Caco-2 (cell line): ENCODE measurements around the gene SLC9C2. TPM values are rescaled to one million over a fixed set of nuclear protein-coding genes. Genes with fewer than 3 reads are reported as not detected.

Experiments
- BruUV-seq: library from RNA; stranded (reverse); fragments of 400-500 nt; replicated peaks from 2 replicates; lab custom pipeline; 2021; lab: Mats Ljungman, UMichigan
- CTCF ChIA-PET: fragments of 300-600 bp; sonication (Branson Sonifier 250); formaldehyde crosslinking; loops from one replicate; lab custom pipeline; 2022; ENCODE audit warnings: antibody characterized with exemption; lab: Charles Lee
- POLR2A ChIA-PET: fragments of 300-600 bp; sonication (Branson Sonifier 250); formaldehyde crosslinking; loops from one replicate; lab custom pipeline; 2022; ENCODE audit warnings: antibody characterized with exemption; lab: Charles Lee
- DNase-seq, 2 experiments: peaks; one replicate each; pipeline versions ENCODE4 v3.0.0 to v3.0.0-alpha.2; 2020 to 2022
- H3K27me3 ChIP-seq: replicated peaks from 2 replicates; pipeline ENCODE4 v1.6.0; 2011; ENCODE audit warnings: low read length; ENCODE audit not compliant: control insufficient read depth, insufficient read depth
- H3K36me3 ChIP-seq: 2 replicates; pipeline ENCODE4 v1.5.1; 2011; ENCODE audit warnings: low read length; ENCODE audit not compliant: control insufficient read depth, insufficient read depth
- H3K4me1 ChIP-seq: fragments of 250-450 bp; sonication (Bioruptor Pico); 2 replicates; pipeline ENCODE4 v1.5.1; 2020; ENCODE audit warnings: mild to moderate bottlenecking
- H3K4me3 ChIP-seq: 2 replicates; pipeline ENCODE4 v1.5.1; 2011; ENCODE audit warnings: low read depth, mild to moderate bottlenecking, control low read depth, low read length
- H3K9me3 ChIP-seq: fragments of 250-450 bp; sonication (Bioruptor Pico); 2 replicates; pipeline ENCODE4 v1.5.1; 2020; ENCODE audit warnings: mild to moderate bottlenecking, moderate library complexity
- H3K27ac Mint-ChIP-seq: one replicate; pipeline ENCODE4 v1.8.0; 2022; ENCODE audit warnings: mixed read lengths; ENCODE audit not compliant: unreplicated experiment
- H3K27me3 Mint-ChIP-seq: one replicate; pipeline ENCODE4 v1.8.0; 2022; ENCODE audit warnings: mixed read lengths; ENCODE audit not compliant: insufficient read depth, unreplicated experiment
- H3K36me3 Mint-ChIP-seq: one replicate; pipeline ENCODE4 v1.8.0; 2022; ENCODE audit warnings: mild to moderate bottlenecking, mixed read lengths; ENCODE audit not compliant: insufficient read depth, unreplicated experiment
- H3K4me1 Mint-ChIP-seq: one replicate; pipeline ENCODE4 v1.8.0; 2022; ENCODE audit warnings: low read depth, mixed read lengths; ENCODE audit not compliant: unreplicated experiment
- H3K4me3 Mint-ChIP-seq: one replicate; pipeline ENCODE4 v1.8.0; 2022; ENCODE audit warnings: mild to moderate bottlenecking, moderate library complexity, mixed read lengths; ENCODE audit not compliant: unreplicated experiment
- H3K9me3 Mint-ChIP-seq: one replicate; pipeline ENCODE4 v1.8.0; 2022; ENCODE audit warnings: mixed read lengths; ENCODE audit not compliant: unreplicated experiment
- intact Hi-C: fragments of 100-400 bp; cut with micrococcal nuclease; formaldehyde crosslinking; loops from one replicate; pipeline ENCODE4 v1.10.0; 2022; ENCODE audit not compliant: unreplicated experiment
- total RNA-seq: library from RNA; stranded (reverse); gene quantifications from 2 replicates; pipeline ENCODE4 v1.2.3, GENCODE V29; 2022
- TF ChIP-seq, protein P1 (sequence below), 2 experiments: fragments of 200-600 bp in 1 of 2; IDR thresholded peaks; 1 replicate in 1 of 2; 2 replicates in 1 of 2; pipeline versions ENCODE4 v1.5.1 to v1.8.0; 2011 to 2022; ENCODE audit warnings: antibody characterized with exemption in 1 of 2, control low read depth in 1 of 2, inconsistent platforms in 1 of 2, low read depth in 1 of 2, low read length in 1 of 2, mild to moderate bottlenecking in 1 of 2, moderate library complexity in 1 of 2; ENCODE audit not compliant: insufficient read depth in 1 of 2, severe bottlenecking in 1 of 2, unreplicated experiment in 1 of 2

Gene SLC9C2
- total RNA-seq, 1 experiment from 2014 or later, result not detected

DNA sequence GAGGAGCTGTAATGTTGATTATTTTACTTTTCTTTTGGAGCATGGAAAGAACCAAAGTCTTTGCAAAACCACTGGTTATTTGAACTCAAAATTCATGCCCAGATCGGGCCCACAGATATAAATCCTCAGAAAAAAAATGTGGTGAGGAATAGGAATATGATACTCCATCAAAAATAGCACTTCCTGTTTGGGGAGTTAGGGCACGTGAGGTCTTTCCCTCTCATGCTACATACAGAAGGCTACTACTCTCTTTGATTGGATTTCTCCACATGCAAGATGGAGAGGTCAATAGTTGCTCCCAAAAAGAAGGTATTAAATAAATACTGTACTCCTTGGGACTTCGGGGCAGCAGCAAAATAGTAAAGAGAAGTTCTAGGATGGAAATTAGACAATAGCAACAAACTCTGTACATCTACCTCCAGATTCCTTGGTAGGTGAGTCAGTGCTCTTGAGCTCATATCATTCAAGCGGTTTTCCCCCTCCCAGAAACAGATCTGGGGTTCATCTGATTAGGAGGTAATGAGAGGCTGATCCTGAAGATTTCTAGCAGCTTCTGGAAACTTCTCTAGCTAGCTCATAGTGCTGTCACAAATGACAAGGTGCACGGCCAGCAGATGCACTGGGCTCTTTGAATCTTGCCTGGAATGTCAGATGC, 47.1 kb downstream of the SLC9C2 start:
- CTCF ChIA-PET, result no interaction called here
- H3K36me3 Mint-ChIP-seq, result no peaks in the 10 kb centered on the region
- BruUV-seq, result no TSS peak

DNA sequence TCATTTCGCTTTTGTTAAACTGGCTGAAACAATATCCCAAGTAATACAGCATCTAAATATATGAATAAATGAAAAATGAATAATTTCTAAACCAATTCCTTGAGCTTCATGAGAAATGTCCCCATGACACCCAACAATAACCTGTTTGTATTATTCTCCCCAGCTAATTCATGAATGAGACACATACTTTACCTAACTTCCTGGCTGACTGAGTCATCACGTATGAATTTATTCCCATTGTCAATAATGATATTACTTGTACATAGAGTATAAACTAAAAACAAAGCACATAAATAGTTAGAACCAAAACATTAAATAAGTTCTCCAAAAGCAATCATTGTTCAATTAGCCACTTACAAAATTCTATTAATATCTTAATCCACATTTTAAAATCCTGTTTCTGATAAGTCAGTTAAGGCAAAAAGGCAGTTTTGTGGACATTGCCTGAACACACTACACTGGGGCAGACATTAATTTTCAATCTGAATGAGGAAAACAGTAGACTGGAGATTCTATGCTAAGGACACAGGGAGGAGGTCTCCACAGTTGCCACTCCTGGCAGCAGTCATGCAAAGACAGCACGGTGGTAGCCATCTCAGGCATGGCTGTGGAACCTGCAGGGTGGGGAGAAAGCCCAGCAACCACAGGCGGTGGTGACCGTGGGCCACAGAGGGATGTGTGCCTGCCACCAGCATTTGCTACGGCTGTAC, 48.2 kb downstream of the SLC9C2 start:
- POLR2A ChIA-PET, result no interaction called here
- H3K27me3 ChIP-seq, result no peaks in the 10 kb centered on the region
- no peak for DNase-seq
- no peaks in the 10 kb centered on the region for H3K27me3 Mint-ChIP-seq
- CTCF ChIA-PET, result no interaction called here
- H3K9me3 Mint-ChIP-seq, result no peaks in the 10 kb centered on the region
- intact Hi-C loops, result no loop called here
- no peak overlapping the region for H3K27ac Mint-ChIP-seq
- H3K9me3 ChIP-seq, result no peaks in the 10 kb centered on the region
- no peaks in the 10 kb centered on the region for H3K36me3 ChIP-seq
- TF ChIP-seq, protein P1, sequence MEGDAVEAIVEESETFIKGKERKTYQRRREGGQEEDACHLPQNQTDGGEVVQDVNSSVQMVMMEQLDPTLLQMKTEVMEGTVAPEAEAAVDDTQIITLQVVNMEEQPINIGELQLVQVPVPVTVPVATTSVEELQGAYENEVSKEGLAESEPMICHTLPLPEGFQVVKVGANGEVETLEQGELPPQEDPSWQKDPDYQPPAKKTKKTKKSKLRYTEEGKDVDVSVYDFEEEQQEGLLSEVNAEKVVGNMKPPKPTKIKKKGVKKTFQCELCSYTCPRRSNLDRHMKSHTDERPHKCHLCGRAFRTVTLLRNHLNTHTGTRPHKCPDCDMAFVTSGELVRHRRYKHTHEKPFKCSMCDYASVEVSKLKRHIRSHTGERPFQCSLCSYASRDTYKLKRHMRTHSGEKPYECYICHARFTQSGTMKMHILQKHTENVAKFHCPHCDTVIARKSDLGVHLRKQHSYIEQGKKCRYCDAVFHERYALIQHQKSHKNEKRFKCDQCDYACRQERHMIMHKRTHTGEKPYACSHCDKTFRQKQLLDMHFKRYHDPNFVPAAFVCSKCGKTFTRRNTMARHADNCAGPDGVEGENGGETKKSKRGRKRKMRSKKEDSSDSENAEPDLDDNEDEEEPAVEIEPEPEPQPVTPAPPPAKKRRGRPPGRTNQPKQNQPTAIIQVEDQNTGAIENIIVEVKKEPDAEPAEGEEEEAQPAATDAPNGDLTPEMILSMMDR (IDR thresholded peaks at IDR 0.05; ENCODE audit: insufficient read depth in 1 of 2, low read depth in 1 of 2, low read length in 1 of 2, severe bottlenecking in 1 of 2, unreplicated experiment in 1 of 2), result no peak
- H3K4me3 Mint-ChIP-seq, result no peak overlapping the region
- H3K4me1 ChIP-seq, result no peaks in the 10 kb centered on the region
- BruUV-seq, result no TSS peak
- H3K36me3 Mint-ChIP-seq, result no peaks in the 10 kb centered on the region
- no peak overlapping the region for H3K4me3 ChIP-seq
- no peaks in the 10 kb centered on the region for H3K4me1 Mint-ChIP-seq

More for the DNA sequence above, 47.1 kb downstream of the SLC9C2 start:
- no peak for DNase-seq
- POLR2A ChIA-PET, result no interaction called here
- no peaks in the 10 kb centered on the region for H3K4me1 ChIP-seq
- no peaks in the 10 kb centered on the region for H3K4me1 Mint-ChIP-seq
- intact Hi-C loops, result no loop called here
- no peak overlapping the region for H3K4me3 ChIP-seq
- no peaks in the 10 kb centered on the region for H3K9me3 ChIP-seq
- no peaks in the 10 kb centered on the region for H3K9me3 Mint-ChIP-seq
- H3K36me3 ChIP-seq, result no peaks in the 10 kb centered on the region
- no peaks in the 10 kb centered on the region for H3K27me3 Mint-ChIP-seq
- H3K4me3 Mint-ChIP-seq, result no peak overlapping the region
- TF ChIP-seq, protein P1 (IDR thresholded peaks at IDR 0.05; ENCODE audit: insufficient read depth in 1 of 2, low read depth in 1 of 2, low read length in 1 of 2, severe bottlenecking in 1 of 2, unreplicated experiment in 1 of 2), result no peak
- H3K27me3 ChIP-seq, result no peaks in the 10 kb centered on the region
- no peak overlapping the region for H3K27ac Mint-ChIP-seq

DNA sequence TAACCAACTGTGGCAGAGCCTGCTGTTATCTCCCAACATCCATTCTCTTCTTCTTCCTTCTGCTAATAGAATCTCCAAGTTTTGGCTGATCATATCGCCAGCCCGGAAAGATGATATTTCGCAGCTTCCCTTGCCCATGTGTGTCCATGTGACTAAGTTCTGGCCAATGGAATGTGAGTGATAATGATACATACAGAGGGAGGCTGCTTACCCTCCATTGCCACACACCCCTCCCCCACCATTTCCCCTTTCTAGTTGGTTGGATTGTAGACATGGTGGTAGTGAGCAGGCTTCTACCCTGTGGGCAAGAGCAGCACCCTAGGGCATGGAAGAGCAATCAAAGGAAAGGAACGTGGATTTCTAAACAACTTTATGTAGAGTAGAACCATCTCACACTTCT, 48.8 kb downstream of the SLC9C2 start:
- intact Hi-C loops, result no loop called here
- Histone ChIP-seq H3K4me3 (no peak overlapping the region), H3K4me1 (no peaks in the 10 kb centered on the region), H3K27me3 (no peaks in the 10 kb centered on the region), H3K36me3 (no peaks in the 10 kb centered on the region), H3K9me3 (no peaks in the 10 kb centered on the region)
- ChIA-PET POLR2A (no interaction called here), CTCF (no interaction called here)
- DNase-seq, result no peak
- H3K27me3 Mint-ChIP-seq, result no peaks in the 10 kb centered on the region
- H3K9me3 Mint-ChIP-seq, result no peaks in the 10 kb centered on the region
- TF ChIP-seq, protein P1 (IDR thresholded peaks at IDR 0.05; ENCODE audit: insufficient read depth in 1 of 2, low read depth in 1 of 2, low read length in 1 of 2, severe bottlenecking in 1 of 2, unreplicated experiment in 1 of 2), result no peak
- H3K4me1 Mint-ChIP-seq, result no peaks in the 10 kb centered on the region
- BruUV-seq, result no TSS peak
- no peak overlapping the region for H3K27ac Mint-ChIP-seq
- H3K4me3 Mint-ChIP-seq, result no peak overlapping the region
- no peaks in the 10 kb centered on the region for H3K36me3 Mint-ChIP-seq
